Measurements from ENCODE around the gene LRRC10. TPM values are rescaled to one million over a fixed set of nuclear protein-coding genes. Genes with fewer than 3 reads are reported as not detected.

LRRC10 gene
- total and polyA plus RNA-seq, 2 experiments from 2014 or later: 40.8 to 44.0 TPM

GRCh38 chr12:69644511-69644910 lies 33.8 kb upstream of the LRRC10 start:
- H3K27me3 ChIP-seq: no peaks in the 10 kb centered on the region
- H3K9me3 ChIP-seq (ENCODE audit: low read depth): no peaks in the 10 kb centered on the region
- no peak for DNase-seq (ENCODE audit: low read depth in 1 of 2, low spot score in 1 of 2)
- H3K36me3 ChIP-seq: no peaks in the 10 kb centered on the region
- H3K4me3 ChIP-seq: no peak overlapping the region
- TF ChIP-seq CTCF (IDR thresholded peaks at IDR 0.05; ENCODE audit: low read depth, low read length): no peak
- H3K4me1 ChIP-seq (ENCODE audit: low read depth): peaks cover 9% of the 10 kb centered on the region
- H3K27ac ChIP-seq: no peak overlapping the region

GRCh38 chr12:69642531-69642930 lies 31.8 kb upstream of the LRRC10 start:
- H3K4me1 ChIP-seq (ENCODE audit: low read depth): peaks cover 9% of the 10 kb centered on the region
- no peak for TF ChIP-seq CTCF (IDR thresholded peaks at IDR 0.05; ENCODE audit: low read depth, low read length)
- H3K36me3 ChIP-seq: no peaks in the 10 kb centered on the region
- H3K9me3 ChIP-seq (ENCODE audit: low read depth): no peaks in the 10 kb centered on the region
- H3K27me3 ChIP-seq: no peaks in the 10 kb centered on the region
- H3K4me3 ChIP-seq: no peak overlapping the region
- DNase-seq (ENCODE audit: low read depth in 1 of 2, low spot score in 1 of 2): no peak
- no peak overlapping the region for H3K27ac ChIP-seq

- Histone ChIP-seq H3K9me3 (ENCODE audit: low read depth) (no peaks in the 10 kb centered on the region), H3K4me1 (ENCODE audit: low read depth) (no peaks in the 10 kb centered on the region)
Measured at GRCh38 chr12:69641546-69641945, 30.8 kb upstream of the LRRC10 start.

GRCh38 chr12:69639400-69640016 lies 28.8 kb upstream of the LRRC10 start:
- Histone ChIP-seq H3K9me3 (ENCODE audit: low read depth) (no peaks in the 10 kb centered on the region), H3K36me3 (no peaks in the 10 kb centered on the region), H3K4me1 (ENCODE audit: low read depth) (no peaks in the 10 kb centered on the region), H3K27me3 (no peaks in the 10 kb centered on the region), H3K4me3 (no peak overlapping the region), H3K27ac (no peak overlapping the region)
- peak; percentile 81 to 84 for DNase-seq (ENCODE audit: low read depth in 1 of 2, low spot score in 1 of 2)
- peak; percentile 95 for TF ChIP-seq CTCF (IDR thresholded peaks at IDR 0.05; ENCODE audit: low read depth, low read length)

More at GRCh38 chr12:69641546-69641945, 30.8 kb upstream of the LRRC10 start:
- no peak for TF ChIP-seq CTCF (IDR thresholded peaks at IDR 0.05; ENCODE audit: low read depth, low read length)
- H3K4me3 ChIP-seq: no peak overlapping the region
- no peak for DNase-seq (ENCODE audit: low read depth in 1 of 2, low spot score in 1 of 2)
- H3K27me3 ChIP-seq: no peaks in the 10 kb centered on the region
- no peaks in the 10 kb centered on the region for H3K36me3 ChIP-seq
- H3K27ac ChIP-seq: peak overlapping the region; percentile 48

- Histone ChIP-seq H3K27ac (no peak overlapping the region), H3K9me3 (ENCODE audit: low read depth) (no peaks in the 10 kb centered on the region), H3K4me3 (no peak overlapping the region), H3K27me3 (no peaks in the 10 kb centered on the region), H3K4me1 (ENCODE audit: low read depth) (peaks cover 2% of the 10 kb centered on the region), H3K36me3 (no peaks in the 10 kb centered on the region)
- TF ChIP-seq CTCF (IDR thresholded peaks at IDR 0.05; ENCODE audit: low read depth, low read length): no peak
- no peak for DNase-seq (ENCODE audit: low read depth in 1 of 2, low spot score in 1 of 2)
Measured at GRCh38 chr12:69633061-69633460, 22.4 kb upstream of the LRRC10 start.
